ENCODE data around the gene SPON2.
A peak's percentile ranks its signal among the peaks of the same experiment; 100 is the strongest.
"Not testable (repeated sequence)": the region's sequence is repeated elsewhere in the genome, so short reads cannot be mapped to it uniquely, and the experiment has no call there.

SPON2 gene

GRCh38 chr4:1136048-1136447, 36.3 kb downstream of the SPON2 start:
- no peak for DNase-seq

GRCh38 chr4:1133033-1133432, 39.4 kb downstream of the SPON2 start:
- DNase-seq = no peak

GRCh38 chr4:1130316-1131186, 41.8 kb downstream of the SPON2 start:
- DNase-seq = peak; percentile 65 to 68

GRCh38 chr4:1126506-1126905, 45.9 kb downstream of the SPON2 start:
- no peak for DNase-seq

DNA sequence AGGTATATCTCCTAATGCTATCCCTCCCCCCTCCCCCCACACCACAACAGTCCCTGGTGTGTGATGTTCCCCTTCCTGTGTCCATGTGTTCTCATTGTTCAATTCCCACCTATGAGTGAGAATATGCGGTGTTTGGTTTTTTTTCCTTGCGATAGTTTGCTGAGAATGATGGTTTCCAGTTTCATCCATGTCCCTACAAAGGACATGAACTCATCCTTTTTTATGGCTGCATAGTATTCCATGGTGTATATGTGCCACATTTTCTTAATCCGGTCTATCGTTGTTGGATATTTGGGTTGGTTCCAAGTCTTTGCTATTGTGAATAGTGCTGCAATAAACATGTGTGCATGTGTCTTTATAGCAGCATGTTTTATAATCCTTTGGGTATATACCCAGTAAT, 46.9 kb downstream of the SPON2 start:
- DNase-seq = not testable (repeated sequence)

GRCh38 chr4:1124818-1125217, 47.6 kb downstream of the SPON2 start:
- DNase-seq = no peak

DNA sequence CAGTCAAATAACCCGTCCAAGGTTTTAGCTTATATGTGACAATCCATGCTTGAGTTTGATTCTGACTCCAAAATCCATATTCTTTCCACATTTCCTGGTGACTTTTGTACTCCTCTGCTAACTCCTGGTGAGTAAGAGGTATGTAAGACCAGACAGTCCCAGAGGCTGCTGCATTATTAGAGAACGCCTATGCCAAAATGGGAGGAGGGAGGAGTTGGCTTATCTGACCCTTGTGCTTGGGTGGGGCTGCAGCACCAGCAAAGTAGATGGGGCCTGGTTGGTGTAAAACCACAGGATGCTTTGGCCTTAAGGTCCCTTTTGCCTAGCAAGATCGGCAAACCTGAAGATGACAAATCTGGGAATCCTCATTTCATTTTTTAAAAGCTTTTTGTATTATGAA, 49.9 kb downstream of the SPON2 start:
- no peak for DNase-seq
